ENCODE results near the gene COBLL1.
"Not testable (repeated sequence)": the region's sequence is repeated elsewhere in the genome, so short reads cannot be mapped to it uniquely, and the experiment has no call there.

Gene COBLL1

GRCh38 chr2:164859906-164860693 is 18.5 kb upstream of the COBLL1 start:
- DNase-seq, result not testable (repeated sequence)

DNA sequence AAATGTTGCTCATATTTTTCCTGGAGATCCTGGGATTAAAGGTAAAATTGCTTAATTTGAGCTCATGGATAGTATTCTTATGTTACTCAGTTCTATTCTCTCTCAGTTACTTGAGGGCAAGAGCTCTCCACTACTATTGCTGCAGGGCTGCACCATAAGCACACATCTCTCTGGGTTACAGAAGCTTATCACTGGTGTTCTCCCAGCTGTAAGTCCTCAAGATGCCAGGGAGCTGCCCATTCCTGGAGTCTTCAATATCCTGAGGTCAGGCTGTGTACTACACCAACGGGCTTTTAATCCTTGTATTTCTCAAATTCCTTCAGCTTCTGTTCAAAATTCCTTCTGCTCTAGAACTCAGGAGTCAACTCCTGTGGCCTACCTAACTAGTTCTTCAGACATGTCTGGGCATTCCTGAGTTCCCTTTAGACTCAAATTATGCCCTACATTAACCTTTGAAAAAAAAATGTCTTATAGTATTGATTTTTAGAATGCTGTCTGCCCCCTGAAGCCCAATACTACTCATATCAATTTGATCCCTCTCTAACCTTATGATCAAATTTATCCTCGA is 17.7 kb upstream of the COBLL1 start:
- no peak for DNase-seq

- no peak for DNase-seq
These were observed 10.5 kb upstream of the COBLL1 start for GRCh38 chr2:164852086-164852485.

DNA sequence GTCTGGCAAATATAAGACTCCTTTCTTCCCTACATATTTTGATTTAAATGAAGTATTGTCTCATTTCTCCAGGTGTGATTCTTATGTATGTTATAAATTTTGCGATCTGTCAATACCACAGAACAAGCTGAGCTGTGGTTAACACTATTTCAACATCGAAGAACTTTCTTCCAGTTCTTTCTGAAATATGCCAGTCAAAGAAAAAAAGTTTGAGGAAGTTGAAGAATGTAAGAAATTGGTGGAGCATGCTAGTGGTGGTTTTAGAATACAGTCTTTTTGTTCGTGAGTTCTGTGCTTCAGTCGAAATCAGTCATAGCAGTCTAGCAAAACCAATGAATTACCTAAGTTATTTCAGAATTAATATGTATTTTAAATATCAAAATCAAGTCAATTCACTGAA is 8.6 kb upstream of the COBLL1 start:
- DNase-seq, result peak; percentile 83

- no peak for DNase-seq
These were observed 7.9 kb upstream of the COBLL1 start for GRCh38 chr2:164849506-164849905.

GRCh38 chr2:164847981-164848741 is 6.5 kb upstream of the COBLL1 start:
- DNase-seq, result no peak

GRCh38 chr2:164847291-164847690 is 5.7 kb upstream of the COBLL1 start:
- DNase-seq, result no peak

GRCh38 chr2:164846276-164846675 is 4.7 kb upstream of the COBLL1 start:
- no peak for DNase-seq

DNA sequence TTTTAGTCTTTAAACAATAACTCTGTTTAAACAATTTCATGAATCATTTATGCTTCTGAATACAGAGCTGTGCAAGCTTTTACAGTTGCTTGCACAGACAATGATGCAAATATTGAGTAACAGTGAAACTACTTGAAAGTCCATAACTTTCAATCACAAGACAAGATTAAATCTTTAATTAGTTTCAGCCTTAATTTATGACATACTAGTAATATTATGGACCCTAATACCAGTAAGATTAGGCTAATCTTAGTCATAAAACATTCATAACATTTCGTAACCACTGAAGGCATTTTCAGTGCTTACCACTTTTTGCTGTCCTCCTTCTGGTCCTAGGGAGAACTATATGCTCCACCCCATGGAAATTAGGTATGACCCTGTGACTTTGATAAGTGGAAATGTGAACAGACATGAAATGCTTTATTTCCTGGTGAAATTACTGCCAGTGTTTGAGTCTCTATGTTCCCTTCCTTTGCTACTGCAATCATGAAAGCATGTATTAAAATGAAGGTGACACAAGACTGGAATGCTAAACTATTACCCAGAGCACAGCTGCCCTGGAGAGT is 1.8 kb upstream of the COBLL1 start:
- peak; percentile 26 for DNase-seq

- no peak for DNase-seq
These were observed 972 bp upstream of the COBLL1 start for GRCh38 chr2:164842624-164842966.

DNA sequence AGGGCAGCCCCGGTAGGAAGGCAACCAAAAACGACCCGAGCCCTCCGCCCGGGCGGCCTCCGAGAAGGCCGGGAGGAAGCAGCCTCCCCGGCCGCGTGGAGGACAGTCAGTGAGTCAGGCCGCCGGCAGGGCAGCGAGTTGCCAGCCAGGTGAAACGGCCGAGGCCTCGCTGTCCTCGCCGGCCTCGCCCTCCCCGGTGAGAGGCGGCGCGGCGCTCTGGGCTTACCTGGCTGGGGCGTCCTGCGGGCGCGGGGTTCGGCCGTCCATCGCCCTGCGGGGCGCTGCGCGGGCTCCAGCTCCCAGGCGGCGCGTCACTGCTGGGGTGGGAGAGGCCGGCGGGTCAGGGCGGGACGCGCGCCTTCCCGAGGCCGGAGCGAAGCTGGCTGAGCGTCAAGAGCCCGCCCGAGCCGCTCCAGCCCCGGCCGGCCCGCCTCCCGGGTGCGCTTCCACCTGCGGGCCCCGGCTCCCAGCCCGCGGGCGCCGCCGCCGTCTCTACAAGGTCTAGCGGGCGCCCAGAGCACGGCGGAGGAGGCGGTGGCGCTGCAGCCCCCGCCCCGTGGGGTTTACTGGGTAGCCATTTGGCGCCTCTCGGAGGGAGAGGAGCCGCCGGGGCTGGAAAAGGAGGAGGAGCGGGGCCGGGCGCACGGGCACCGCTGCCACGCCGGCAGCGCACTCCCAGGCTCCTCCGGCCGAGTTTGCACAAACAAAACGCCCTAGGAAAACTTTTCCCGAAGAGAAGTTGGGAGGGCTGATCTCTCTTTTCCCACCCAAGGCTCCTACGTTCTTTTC is 499 bp downstream of the COBLL1 start:
- no peak for DNase-seq

- DNase-seq, result no peak
These were observed 1.1 kb downstream of the COBLL1 start for GRCh38 chr2:164840458-164840929.

DNA sequence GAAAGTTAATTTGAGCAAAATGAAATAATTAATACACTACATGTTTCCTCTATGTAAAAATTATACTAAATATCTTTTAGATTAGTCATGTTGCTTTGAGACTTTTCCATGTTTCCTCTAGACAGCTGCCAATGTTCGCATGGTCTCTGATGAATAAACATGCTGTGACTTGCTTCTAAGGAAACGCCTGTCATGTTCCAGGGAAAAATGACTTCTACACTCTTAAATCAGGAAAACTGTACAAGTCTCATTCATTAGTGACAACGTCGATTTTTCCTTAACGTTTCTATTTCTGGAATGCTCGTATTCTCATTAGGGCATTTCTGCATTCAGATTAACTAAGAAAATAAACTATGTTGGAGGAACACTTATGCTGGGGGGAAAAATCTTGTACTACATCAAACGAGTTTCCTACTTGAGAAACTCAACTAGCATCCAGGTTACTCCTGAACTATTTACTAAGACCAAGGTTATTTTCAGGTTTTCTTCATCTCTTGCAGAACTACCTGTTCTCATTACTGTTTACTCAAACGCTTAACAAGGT is 1.6 kb downstream of the COBLL1 start:
- no peak for DNase-seq

- DNase-seq, result no peak
These were observed 3.8 kb downstream of the COBLL1 start for GRCh38 chr2:164837807-164838206.

GRCh38 chr2:164836907-164837306 is 4.7 kb downstream of the COBLL1 start:
- DNase-seq, result no peak

DNA sequence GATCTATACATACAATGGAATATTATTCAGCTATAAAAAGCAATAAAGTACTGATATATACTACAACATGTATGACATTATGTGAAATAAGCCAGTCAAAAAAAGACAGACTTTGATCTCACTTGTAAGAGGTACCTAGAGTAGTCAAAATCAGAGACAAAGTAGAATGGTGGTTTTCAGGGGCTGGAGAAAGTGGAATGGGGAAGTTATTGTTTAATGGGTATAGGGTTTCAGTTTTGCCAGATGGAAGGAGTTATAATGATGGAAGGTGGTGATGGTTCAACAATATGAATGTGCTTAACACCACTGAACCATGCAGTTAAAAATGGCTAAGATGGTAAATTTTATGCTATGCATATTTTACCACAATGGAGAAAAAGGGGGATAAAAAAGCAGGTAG is 6.3 kb downstream of the COBLL1 start:
- DNase-seq, result no peak

DNA sequence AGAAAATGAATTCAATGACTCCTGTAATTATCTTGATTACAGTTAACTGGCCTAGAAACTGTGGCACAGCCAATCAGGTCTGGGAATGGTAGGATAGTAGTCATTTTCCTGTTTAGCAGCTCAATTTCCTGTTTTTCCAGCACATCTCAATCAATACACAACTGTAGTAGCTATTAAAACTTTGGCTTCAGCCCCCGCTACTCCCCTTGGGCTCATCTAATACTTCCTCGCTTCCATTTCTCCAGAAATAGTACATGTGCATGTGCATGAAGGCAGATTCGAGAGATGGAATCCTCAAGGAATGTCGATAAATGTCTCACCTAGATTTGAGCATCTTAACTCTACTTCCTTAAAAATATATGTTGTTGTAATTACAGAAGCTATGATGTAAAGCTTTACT is 9.7 kb downstream of the COBLL1 start:
- no peak for DNase-seq

DNA sequence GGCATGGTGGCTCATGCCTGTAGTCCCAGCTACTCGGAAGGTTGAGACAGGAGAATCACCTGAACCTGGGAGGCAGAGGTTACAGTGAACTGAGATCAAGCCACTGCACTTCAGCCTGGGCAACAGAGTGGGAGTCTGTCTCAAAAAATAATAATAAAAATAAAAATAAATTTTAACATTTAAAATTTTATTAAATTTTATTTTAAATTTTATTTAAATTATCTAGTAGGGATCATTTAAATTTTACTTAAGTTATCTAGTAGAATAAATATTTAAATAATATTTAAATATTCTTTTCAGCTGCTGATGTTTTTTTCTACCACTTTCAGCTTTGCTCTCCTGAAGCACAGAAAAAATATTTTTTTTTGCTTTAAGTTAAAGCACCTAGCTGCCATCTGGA is 10.4 kb downstream of the COBLL1 start:
- no peak for DNase-seq

GRCh38 chr2:164826293-164827243 is 15.1 kb downstream of the COBLL1 start:
- no peak for DNase-seq

DNA sequence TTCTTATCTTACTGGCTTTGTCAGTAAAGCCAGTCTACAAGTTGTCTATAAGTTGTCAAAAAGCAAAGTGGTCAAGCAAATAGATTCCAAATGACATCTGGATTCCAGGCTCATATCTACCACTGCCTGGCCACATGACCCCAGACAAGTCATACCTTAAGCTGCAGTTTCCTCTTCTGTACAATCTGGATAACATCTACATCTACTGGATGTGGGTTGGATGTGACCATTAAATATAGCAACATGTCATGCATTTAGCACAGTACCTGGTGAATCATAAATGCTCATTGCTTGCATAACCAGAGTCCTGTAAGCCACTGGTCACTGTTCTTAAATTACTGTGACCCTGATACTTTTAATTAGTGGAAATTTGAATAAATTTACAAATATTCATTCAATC is 16.8 kb downstream of the COBLL1 start:
- no peak for DNase-seq

- DNase-seq, result no peak
These were observed 18.5 kb downstream of the COBLL1 start for GRCh38 chr2:164823126-164823525.

All from MV-4-11 (cell line).